ENCODE measurements around the gene TIMM8B.
A peak's percentile ranks its signal among the peaks of the same experiment; 100 is the strongest.
"Not testable (repeated sequence)": the region's sequence is repeated elsewhere in the genome, so short reads cannot be mapped to it uniquely, and the experiment has no call there.

Gene TIMM8B

GRCh38 chr11:112103446-112103845 lies 16.9 kb upstream of the TIMM8B start:
- Mint-ChIP-seq H3K27me3 (no peaks in the 10 kb centered on the region), H3K27ac (no peak overlapping the region), H3K36me3 (no peaks in the 10 kb centered on the region), H3K4me3 (no peak overlapping the region), H3K4me1 (no peaks in the 10 kb centered on the region), H3K9me3 (no peaks in the 10 kb centered on the region)
- DNase-seq: no peak
- CTCF ChIA-PET: interaction anchor here (0.6 to 1.9 kb wide), 2 partner anchors 10 to 1364 kb away, joined by 3 to 8 read pairs; no protein-coding TSS in a partner anchor

GRCh38 chr11:112100462-112100861 lies 13.9 kb upstream of the TIMM8B start:
- H3K4me3 Mint-ChIP-seq: no peak overlapping the region
- H3K27me3 Mint-ChIP-seq: no peaks in the 10 kb centered on the region
- H3K4me1 Mint-ChIP-seq: no peaks in the 10 kb centered on the region
- CTCF ChIA-PET: no interaction called here
- no peaks in the 10 kb centered on the region for H3K9me3 Mint-ChIP-seq
- peaks cover 5% of the 10 kb centered on the region for H3K36me3 Mint-ChIP-seq
- no peak overlapping the region for H3K27ac Mint-ChIP-seq
- no peak for DNase-seq

GRCh38 chr11:112097734-112098528 lies 11.4 kb upstream of the TIMM8B start:
- H3K4me1 Mint-ChIP-seq: no peaks in the 10 kb centered on the region
- CTCF ChIA-PET: no interaction called here

GRCh38 chr11:112096194-112096593 lies 9.6 kb upstream of the TIMM8B start:
- Mint-ChIP-seq H3K9me3 (no peaks in the 10 kb centered on the region), H3K27me3 (no peaks in the 10 kb centered on the region), H3K27ac (no peak overlapping the region), H3K4me3 (no peak overlapping the region), H3K36me3 (peaks cover 21% of the 10 kb centered on the region), H3K4me1 (no peaks in the 10 kb centered on the region)
- CTCF ChIA-PET: no interaction called here
- DNase-seq: no peak

More at GRCh38 chr11:112097734-112098528, 11.4 kb upstream of the TIMM8B start:
- H3K4me3 Mint-ChIP-seq: no peak overlapping the region
- no peak overlapping the region for H3K27ac Mint-ChIP-seq
- no peaks in the 10 kb centered on the region for H3K27me3 Mint-ChIP-seq
- no peak for DNase-seq
- H3K36me3 Mint-ChIP-seq: peaks cover 10% of the 10 kb centered on the region
- no peaks in the 10 kb centered on the region for H3K9me3 Mint-ChIP-seq

- DNase-seq, H3K27me3 Mint-ChIP-seq, CTCF ChIA-PET, H3K27ac Mint-ChIP-seq, H3K4me3 Mint-ChIP-seq, H3K4me1 Mint-ChIP-seq, H3K9me3 Mint-ChIP-seq: not testable (repeated sequence)
- peaks cover 26% of the 10 kb centered on the region for H3K36me3 Mint-ChIP-seq
Measured at GRCh38 chr11:112095302-112095701, 8.7 kb upstream of the TIMM8B start.

GRCh38 chr11:112087212-112087611 lies 656 bp upstream of the TIMM8B start:
- no peaks in the 10 kb centered on the region for H3K9me3 Mint-ChIP-seq
- peaks cover 3% of the 10 kb centered on the region for H3K27me3 Mint-ChIP-seq
- peaks cover 57% of the 10 kb centered on the region for H3K4me1 Mint-ChIP-seq
- peak overlapping the region; percentile 94 for H3K27ac Mint-ChIP-seq
- CTCF ChIA-PET: interaction anchor here (1.0 to 1.1 kb wide), 2 partner anchors 26 to 153 kb away, joined by 3 to 4 read pairs; no protein-coding TSS in a partner anchor
- peaks cover 70% of the 10 kb centered on the region for H3K36me3 Mint-ChIP-seq
- no peak for DNase-seq
- peak overlapping the region; percentile 97 for H3K4me3 Mint-ChIP-seq

GRCh38 chr11:112085822-112086421 lies 634 bp downstream of the TIMM8B start:
- Mint-ChIP-seq H3K27ac (peak overlapping the region; percentile 94), H3K9me3 (no peaks in the 10 kb centered on the region), H3K4me3 (peak overlapping the region; percentile 97), H3K4me1 (peaks cover 61% of the 10 kb centered on the region), H3K27me3 (peaks cover 3% of the 10 kb centered on the region), H3K36me3 (peaks cover 66% of the 10 kb centered on the region)
- DNase-seq: peak; percentile 67
- CTCF ChIA-PET: no interaction called here

GRCh38 chr11:112082729-112083128 lies 3.8 kb downstream of the TIMM8B start:
- no peak for DNase-seq
- Mint-ChIP-seq H3K9me3 (no peaks in the 10 kb centered on the region), H3K4me1 (peaks cover 42% of the 10 kb centered on the region), H3K27me3 (peaks cover 3% of the 10 kb centered on the region), H3K4me3 (no peak overlapping the region), H3K36me3 (peaks cover 69% of the 10 kb centered on the region), H3K27ac (no peak overlapping the region)
- CTCF ChIA-PET: no interaction called here

GRCh38 chr11:112073941-112074811 lies 12.4 kb downstream of the TIMM8B start, which contains the start of the genes NKAPD1 and PIH1D2:
Gene NKAPD1 (plus strand): TSS chr11:112074299. CDS start chr11:112075575, 1,276 bp downstream.
Gene PIH1D2 (minus strand): TSS chr11:112074017. CDS start chr11:112073174, 843 bp downstream.
- Mint-ChIP-seq H3K36me3 (peaks cover 27% of the 10 kb centered on the region), H3K27me3 (peaks cover 16% of the 10 kb centered on the region), H3K4me3 (peak within 1 kb of the TSS; percentile 97), H3K27ac (peak within 1 kb of the TSS; percentile 87), H3K4me1 (peaks cover 35% of the 10 kb centered on the region), H3K9me3 (no peaks in the 10 kb centered on the region)
- peak; percentile 86 for DNase-seq
- CTCF ChIA-PET: no interaction called here

- CTCF ChIA-PET: no interaction called here
Measured at GRCh38 chr11:112062923-112063322, 23.6 kb downstream of the TIMM8B start.

GRCh38 chr11:112058103-112058502 lies 28.5 kb downstream of the TIMM8B start:
- Mint-ChIP-seq H3K4me1 (peaks cover 7% of the 10 kb centered on the region), H3K4me3 (no peak overlapping the region), H3K36me3 (peaks cover 38% of the 10 kb centered on the region), H3K9me3 (no peaks in the 10 kb centered on the region), H3K27ac (no peak overlapping the region), H3K27me3 (no peaks in the 10 kb centered on the region)
- no peak for DNase-seq
- CTCF ChIA-PET: no interaction called here

More at GRCh38 chr11:112062923-112063322, 23.6 kb downstream of the TIMM8B start:
- Mint-ChIP-seq H3K4me3 (no peak overlapping the region), H3K27ac (no peak overlapping the region), H3K4me1 (no peaks in the 10 kb centered on the region), H3K9me3 (no peaks in the 10 kb centered on the region), H3K36me3 (peaks cover 13% of the 10 kb centered on the region), H3K27me3 (no peaks in the 10 kb centered on the region)
- DNase-seq: no peak

- Mint-ChIP-seq H3K27me3 (no peaks in the 10 kb centered on the region), H3K4me1 (peaks cover 7% of the 10 kb centered on the region), H3K4me3 (no peak overlapping the region), H3K36me3 (peaks cover 40% of the 10 kb centered on the region), H3K9me3 (no peaks in the 10 kb centered on the region), H3K27ac (no peak overlapping the region)
- DNase-seq: no peak
- CTCF ChIA-PET: interaction anchor here (1.0 kb wide), 1 partner anchor 56 kb away, joined by 3 read pairs; no protein-coding TSS in a partner anchor
Measured at GRCh38 chr11:112057170-112057569, 29.4 kb downstream of the TIMM8B start.

- CTCF ChIA-PET: no interaction called here
- Mint-ChIP-seq H3K4me3 (no peak overlapping the region), H3K36me3 (peaks cover 63% of the 10 kb centered on the region), H3K9me3 (no peaks in the 10 kb centered on the region), H3K4me1 (peaks cover 10% of the 10 kb centered on the region), H3K27me3 (no peaks in the 10 kb centered on the region), H3K27ac (no peak overlapping the region)
- no peak for DNase-seq
Measured at GRCh38 chr11:112051768-112052167, 34.8 kb downstream of the TIMM8B start.

- no peak overlapping the region for H3K27ac Mint-ChIP-seq
Measured at GRCh38 chr11:112050721-112051120, 35.8 kb downstream of the TIMM8B start.

More at GRCh38 chr11:112050721-112051120, 35.8 kb downstream of the TIMM8B start:
- no peaks in the 10 kb centered on the region for H3K27me3 Mint-ChIP-seq
- H3K9me3 Mint-ChIP-seq: no peaks in the 10 kb centered on the region
- H3K36me3 Mint-ChIP-seq: peaks cover 64% of the 10 kb centered on the region
- peaks cover 10% of the 10 kb centered on the region for H3K4me1 Mint-ChIP-seq
- no peak overlapping the region for H3K4me3 Mint-ChIP-seq
- CTCF ChIA-PET: interaction anchor here (0.8 kb wide), 1 partner anchor 119 kb away, joined by 4 read pairs; no protein-coding TSS in a partner anchor
- no peak for DNase-seq
